HG02588 (cell line): ENCODE measurements around the gene ZBTB44.
"Not testable (repeated sequence)": the region's sequence is repeated elsewhere in the genome, so short reads cannot be mapped to it uniquely, and the experiment has no call there.

Source experiments
- ATAC-seq: cut with Tn5 transposase; IDR thresholded peaks from one replicate; pipeline ENCODE4 v1.9.1; 2021; ENCODE audit warnings: mild to moderate bottlenecking, moderate library complexity; ENCODE audit not compliant: unreplicated experiment

ZBTB44 gene

DNA sequence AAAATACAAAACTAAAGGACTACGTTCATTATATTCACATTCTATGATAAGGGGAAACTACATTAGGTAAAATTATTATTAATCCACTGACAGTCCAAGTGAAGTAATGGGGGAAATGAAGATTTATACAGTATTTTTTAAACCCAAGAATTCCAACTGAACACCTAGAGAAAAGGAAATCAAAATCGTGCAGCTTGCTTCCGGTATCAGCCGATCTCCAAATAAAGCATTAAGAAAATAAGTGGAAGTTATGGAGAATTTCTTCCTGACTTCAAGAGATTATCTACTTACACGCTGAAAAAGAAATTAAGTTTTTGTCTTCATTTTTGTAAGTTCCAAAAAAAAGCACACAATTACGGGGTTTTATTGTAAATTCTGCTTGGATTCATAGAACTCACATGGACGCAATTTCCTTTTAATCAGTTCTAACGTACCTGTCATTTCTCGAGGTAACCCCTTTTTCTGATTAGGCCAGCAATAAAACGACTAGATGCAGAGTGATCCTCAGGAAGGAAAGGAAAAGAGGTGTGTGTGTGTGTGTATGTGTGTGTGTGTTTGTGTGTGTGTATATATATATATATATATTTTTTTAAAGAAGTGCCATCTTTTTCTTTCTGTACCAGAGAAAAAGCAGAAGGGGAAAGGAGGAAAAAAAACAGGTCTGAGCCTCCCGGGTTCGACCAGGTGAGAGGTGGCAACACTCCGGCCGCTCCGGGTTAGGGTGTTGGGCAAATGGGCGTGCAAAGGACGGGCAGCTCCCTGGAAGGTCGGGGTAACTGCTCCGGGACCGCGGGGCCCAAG lies 1.1 kb downstream of the ZBTB44 start:
- no peak for ATAC-seq

GRCh38 chr11:130312046-130312445 lies 2.7 kb downstream of the ZBTB44 start:
- no peak for ATAC-seq

DNA sequence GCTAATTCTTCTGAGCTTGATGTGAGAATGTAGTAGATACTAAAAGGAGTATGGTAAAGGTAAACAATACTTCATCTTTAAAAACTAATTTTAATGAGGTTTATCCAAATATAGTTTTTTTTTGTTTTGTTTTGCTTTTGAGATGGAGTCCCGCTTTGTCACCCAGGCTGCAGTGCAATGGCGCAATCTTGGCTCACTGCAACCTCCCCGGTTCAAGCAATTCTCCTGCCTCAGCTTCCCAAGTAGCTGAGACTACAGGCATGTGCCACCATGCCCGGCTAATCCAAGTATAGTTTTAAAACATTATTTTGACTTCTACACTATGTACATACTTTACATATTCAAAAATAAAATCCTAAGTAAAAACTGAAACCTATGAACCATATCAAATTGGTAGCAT lies 4.1 kb downstream of the ZBTB44 start:
- no peak for ATAC-seq

DNA sequence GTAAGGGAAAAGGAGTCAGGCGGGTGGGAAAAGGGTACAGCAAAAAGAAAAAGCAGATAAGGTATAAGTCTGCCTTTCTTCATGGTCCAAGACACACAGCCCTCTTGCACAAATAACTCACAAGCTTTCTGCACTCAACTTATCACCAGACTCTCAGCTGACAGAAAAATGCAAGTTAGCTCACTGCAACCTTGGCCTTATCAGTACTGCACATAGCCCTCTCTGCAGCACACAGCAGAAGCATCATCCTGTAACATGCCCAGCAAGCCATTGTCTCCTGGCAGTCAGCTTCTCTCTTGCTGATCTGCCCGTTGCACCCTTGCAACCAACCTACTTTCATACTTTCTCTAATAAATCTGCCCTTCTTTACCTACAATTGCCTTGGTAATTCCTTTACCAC lies 5.8 kb downstream of the ZBTB44 start:
- ATAC-seq: no peak

- no peak for ATAC-seq
These were observed 6.7 kb downstream of the ZBTB44 start for GRCh38 chr11:130308059-130308458.

GRCh38 chr11:130304651-130305050 lies 10.1 kb downstream of the ZBTB44 start:
- no peak for ATAC-seq

DNA sequence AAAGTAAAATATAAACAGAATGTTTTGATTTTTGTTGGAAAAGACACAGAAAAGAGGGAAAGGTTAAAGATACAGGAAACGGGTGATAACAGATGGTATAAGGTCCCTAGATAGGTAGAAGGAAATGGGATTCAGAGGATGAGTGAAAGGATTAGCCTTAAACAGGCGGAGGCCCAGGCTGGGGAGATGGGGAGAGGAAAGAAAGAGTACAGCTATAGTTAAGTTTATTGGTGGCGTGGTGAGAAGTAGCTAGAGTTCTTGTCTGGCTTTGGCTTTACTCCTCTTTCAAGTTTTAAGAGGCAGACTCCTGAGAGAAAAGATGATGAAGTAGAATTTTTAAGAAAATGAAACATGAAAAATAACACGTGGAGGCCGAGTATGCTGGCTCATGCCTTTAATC lies 13.7 kb downstream of the ZBTB44 start:
- ATAC-seq: no peak

DNA sequence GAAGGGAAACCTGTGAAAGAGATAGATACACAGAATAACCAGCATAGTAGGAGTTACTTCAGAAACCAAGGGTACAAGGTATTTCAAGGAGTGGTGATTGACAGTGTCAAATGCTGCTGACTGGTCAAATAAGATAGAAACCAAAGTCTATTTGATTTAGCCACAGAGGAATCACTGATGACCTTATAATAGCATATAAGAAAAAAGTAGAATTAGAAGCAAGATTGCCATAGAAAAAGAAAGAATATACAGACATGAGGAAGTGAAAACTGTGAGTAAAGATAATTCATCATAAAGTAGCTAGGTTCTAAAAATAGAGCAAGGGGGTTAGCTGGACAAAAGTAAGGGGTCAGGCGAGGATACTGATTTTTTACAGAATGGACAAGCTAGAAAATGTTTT lies 14.2 kb downstream of the ZBTB44 start:
- peak; percentile 46 for ATAC-seq

GRCh38 chr11:130299978-130300377 lies 14.7 kb downstream of the ZBTB44 start:
- no peak for ATAC-seq

GRCh38 chr11:130295657-130296056 lies 19.1 kb downstream of the ZBTB44 start:
- no peak for ATAC-seq

GRCh38 chr11:130282111-130282510 lies 32.6 kb downstream of the ZBTB44 start:
- no peak for ATAC-seq

DNA sequence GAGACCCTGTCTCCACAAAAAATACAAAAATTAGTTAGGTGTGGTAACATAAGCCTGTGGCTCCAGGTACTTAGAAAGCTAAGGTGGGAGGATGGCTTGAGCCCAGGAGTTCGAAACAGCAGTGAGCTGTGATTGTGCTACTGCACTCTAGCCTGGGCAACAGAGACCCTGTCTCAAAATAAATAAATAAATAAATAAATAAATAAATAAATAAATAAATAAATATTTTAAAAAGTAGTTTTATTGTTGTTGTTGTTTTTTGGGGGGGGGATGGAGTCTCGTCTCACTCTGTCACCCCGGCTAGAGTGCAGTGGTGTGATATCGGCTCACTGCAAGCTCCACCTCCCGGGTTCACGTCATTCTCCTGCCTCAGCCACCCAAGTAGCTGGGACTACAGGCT lies 33.4 kb downstream of the ZBTB44 start:
- not testable (repeated sequence) for ATAC-seq

DNA sequence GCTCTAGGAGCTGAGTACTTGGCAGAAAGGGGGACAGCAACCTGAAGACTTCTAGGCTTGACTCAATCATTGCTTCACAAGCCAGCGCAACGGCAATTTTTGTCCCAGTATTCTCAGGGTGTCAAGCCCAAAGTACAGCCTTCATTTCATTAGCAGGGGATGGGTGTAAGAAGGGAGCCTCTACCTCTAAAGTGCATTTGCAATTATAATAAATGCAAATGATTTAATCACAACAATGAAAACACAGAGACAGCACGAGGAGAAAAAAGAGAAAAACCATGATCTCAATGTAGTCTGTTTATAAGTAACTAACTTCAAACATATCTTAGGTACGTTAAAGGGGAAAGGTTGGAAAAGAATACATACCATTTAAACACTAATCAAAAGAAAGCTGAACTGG lies 34.7 kb downstream of the ZBTB44 start:
- no peak for ATAC-seq

- ATAC-seq: no peak
These were observed 36.0 kb downstream of the ZBTB44 start for GRCh38 chr11:130278745-130279144.

GRCh38 chr11:130278151-130278550 lies 36.6 kb downstream of the ZBTB44 start:
- no peak for ATAC-seq

DNA sequence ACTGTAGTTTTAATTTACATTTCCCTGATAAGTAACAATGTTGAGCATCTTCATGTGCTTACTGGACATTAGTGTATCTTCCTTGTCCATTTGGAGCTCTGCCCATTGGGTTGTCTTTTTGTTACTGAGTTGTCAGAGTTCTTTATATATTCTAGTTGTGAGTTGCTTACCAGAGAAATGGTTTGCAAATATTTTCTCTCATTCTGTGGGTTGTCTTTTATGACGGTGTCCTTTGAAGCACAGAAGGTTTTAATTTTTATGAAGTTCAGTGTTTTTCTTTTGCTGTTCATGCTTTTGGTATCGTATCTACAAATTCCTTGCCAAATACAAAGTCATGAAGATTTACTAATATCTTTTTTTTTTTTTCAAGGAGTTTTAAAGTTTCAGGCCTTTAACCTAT lies 42.4 kb downstream of the ZBTB44 start:
- no peak for ATAC-seq

DNA sequence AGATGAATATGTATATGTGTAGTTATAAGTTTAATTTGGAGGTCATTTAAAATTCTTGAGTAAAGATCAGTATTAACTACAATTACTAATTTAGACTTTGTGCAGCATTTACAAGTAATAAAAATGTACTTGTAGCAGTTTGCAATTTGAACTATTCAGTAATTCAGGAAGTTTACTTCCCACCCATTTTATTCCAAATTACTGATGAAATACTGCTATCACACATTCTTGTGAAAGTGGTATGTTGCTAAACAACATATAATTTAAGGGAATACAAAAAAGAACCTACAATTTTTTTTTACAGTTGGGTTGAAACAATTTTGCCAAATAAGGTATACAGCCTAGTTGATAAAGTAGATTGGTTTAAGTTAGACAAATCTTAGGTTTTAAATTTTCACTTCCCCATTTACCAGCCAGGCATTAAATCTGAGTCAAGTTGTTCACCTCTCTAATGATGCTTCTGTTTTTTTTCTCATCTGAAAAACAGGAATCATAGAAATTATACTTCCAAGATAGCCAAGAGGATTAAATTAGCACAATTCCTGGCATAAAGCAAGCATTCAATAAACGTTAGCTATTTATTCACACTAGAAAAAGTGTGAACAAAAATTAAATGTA lies 45.3 kb downstream of the ZBTB44 start:
- peak; percentile 84 for ATAC-seq

- ATAC-seq: no peak
These were observed 51.4 kb downstream of the ZBTB44 start for GRCh38 chr11:130263351-130263750.

GRCh38 chr11:130262424-130262823 lies 52.3 kb downstream of the ZBTB44 start:
- ATAC-seq: no peak

DNA sequence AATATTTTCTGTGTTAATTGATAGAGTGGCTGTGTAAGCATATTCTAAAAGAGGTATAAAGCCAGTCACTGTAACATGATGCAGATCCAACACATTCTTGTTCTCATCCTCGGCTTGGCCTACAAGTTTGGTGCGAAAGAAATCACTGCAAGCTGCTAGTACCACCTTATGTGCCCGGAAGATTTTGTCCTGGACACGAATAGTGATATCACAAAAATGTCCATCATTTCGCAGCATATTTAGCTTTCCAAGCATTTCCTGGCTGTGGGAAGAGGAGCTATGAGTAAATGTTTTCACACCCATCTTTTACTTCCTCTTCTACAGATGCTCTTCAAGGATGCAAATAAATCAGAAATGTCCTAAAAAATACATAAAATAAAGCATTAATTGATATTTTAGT lies 53.1 kb downstream of the ZBTB44 start:
- no peak for ATAC-seq

DNA sequence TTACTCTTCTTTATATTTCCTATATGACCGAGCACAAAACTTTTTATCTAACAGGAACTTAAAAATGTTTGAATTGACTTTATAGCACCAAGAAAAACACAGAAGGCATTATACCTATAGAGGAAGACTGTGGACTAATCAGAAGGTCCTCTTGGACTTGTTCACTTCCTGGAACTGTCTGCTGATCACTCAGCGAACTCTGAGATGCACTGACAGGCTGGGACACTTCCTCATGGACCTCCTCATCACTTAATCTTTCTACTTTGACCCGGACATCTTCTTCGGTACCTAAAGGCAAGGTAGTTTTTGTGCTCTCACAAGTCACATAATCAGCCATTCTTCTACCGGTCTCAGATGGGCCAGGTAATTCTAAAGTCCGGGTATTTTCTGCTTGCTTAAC lies 54.0 kb downstream of the ZBTB44 start:
- no peak for ATAC-seq

DNA sequence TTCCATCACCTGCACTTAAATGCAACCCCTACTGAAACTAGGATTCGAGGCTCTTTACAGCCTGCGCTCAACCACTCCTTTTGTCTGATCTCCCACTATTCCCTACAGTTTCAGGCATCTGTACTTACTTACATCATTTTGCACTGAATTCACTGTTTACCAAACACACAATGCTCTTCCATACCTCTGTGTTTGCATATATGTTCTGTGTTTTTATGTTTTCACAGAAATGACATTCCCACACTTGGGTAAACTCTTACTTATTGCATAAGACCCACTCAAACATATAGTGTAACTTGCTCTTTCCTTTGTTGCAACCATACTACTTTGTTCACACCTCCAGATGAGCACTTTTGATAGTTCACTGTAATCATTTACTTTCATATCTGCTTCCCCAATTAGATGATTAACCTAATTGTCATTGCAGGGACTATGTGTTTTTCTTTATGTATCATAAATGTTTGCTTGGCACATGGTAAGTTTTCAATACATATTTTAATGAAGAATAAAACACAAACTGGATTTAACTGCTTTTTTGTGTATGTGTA lies 54.6 kb downstream of the ZBTB44 start:
- ATAC-seq: no peak
